ENCODE data around the gene NELL2. TPM values are rescaled to one million over a fixed set of nuclear protein-coding genes. Genes with fewer than 3 reads are reported as not detected.
A peak's percentile ranks its signal among the peaks of the same experiment; 100 is the strongest.

The NELL2 gene
- total RNA-seq, 2 donors from 2014 or later = 12.8 to 106 TPM

- peak overlapping the region; percentile 3 for H3K27ac Mint-ChIP-seq
- no peak for ATAC-seq (replicated peaks)
- H3K36me3 Mint-ChIP-seq (ENCODE audit: low read depth) = peaks cover 58% of the 10 kb centered on the region
- H3K4me3 Mint-ChIP-seq = peak overlapping the region; percentile 93
- peaks cover 30% of the 10 kb centered on the region for H3K4me1 Mint-ChIP-seq
- peaks cover 22% of the 10 kb centered on the region for H3K9me3 Mint-ChIP-seq
- H3K27me3 Mint-ChIP-seq = no peaks in the 10 kb centered on the region
Observed at GRCh38 chr12:44869503-44869902, 6.6 kb downstream of the NELL2 start.

- H3K27ac Mint-ChIP-seq = peak overlapping the region; percentile 56
- no peaks in the 10 kb centered on the region for H3K27me3 Mint-ChIP-seq
- peaks cover 19% of the 10 kb centered on the region for H3K9me3 Mint-ChIP-seq
- peaks cover 36% of the 10 kb centered on the region for H3K36me3 Mint-ChIP-seq (ENCODE audit: low read depth)
- peak overlapping the region; percentile 5 for H3K4me3 Mint-ChIP-seq
- ATAC-seq (replicated peaks) = no peak
- H3K4me1 Mint-ChIP-seq = peaks cover 33% of the 10 kb centered on the region
Observed at GRCh38 chr12:44863867-44864266, 12.2 kb downstream of the NELL2 start.

GRCh38 chr12:44859998-44860689 is 16.0 kb downstream of the NELL2 start:
- H3K4me3 Mint-ChIP-seq = peak overlapping the region; percentile 32
- no peaks in the 10 kb centered on the region for H3K27me3 Mint-ChIP-seq
- peaks cover 6% of the 10 kb centered on the region for H3K36me3 Mint-ChIP-seq (ENCODE audit: low read depth)
- peaks cover 10% of the 10 kb centered on the region for H3K9me3 Mint-ChIP-seq
- H3K4me1 Mint-ChIP-seq = peaks cover 64% of the 10 kb centered on the region
- ATAC-seq (replicated peaks) = peak; percentile 79
- peak overlapping the region; percentile 81 for H3K27ac Mint-ChIP-seq

- Mint-ChIP-seq H3K4me3 (peak overlapping the region; percentile 53), H3K4me1 (peaks cover 55% of the 10 kb centered on the region), H3K9me3 (peaks cover 7% of the 10 kb centered on the region), H3K36me3 (ENCODE audit: low read depth) (no peaks in the 10 kb centered on the region), H3K27me3 (no peaks in the 10 kb centered on the region), H3K27ac (peak overlapping the region; percentile 72)
- ATAC-seq (replicated peaks) = peak; percentile 45
Observed at GRCh38 chr12:44858226-44858855, 17.8 kb downstream of the NELL2 start.

DNA sequence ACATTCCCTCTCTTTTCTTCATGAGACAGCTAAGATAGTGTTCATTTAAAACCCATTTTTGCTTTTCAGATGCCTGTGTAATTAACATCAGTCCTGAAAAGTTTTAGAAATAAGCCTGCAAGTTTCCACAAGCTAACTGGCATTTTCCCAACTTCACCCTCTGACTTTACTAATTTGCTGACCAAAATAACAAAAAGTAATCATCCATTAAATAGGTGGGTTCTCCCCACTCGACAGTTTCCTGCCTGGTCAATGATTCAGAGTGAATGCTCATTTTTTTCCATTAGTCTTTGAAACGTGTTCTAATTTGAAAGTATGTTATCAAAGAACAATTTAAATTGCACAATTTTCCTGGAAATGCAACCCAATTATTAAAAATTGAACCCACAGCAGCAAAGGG is 23.6 kb downstream of the NELL2 start:
- no peak for ATAC-seq (replicated peaks)
- Mint-ChIP-seq H3K36me3 (ENCODE audit: low read depth) (no peaks in the 10 kb centered on the region), H3K9me3 (peaks cover 3% of the 10 kb centered on the region), H3K4me1 (peaks cover 43% of the 10 kb centered on the region), H3K27ac (peak overlapping the region; percentile 80), H3K27me3 (no peaks in the 10 kb centered on the region), H3K4me3 (peak overlapping the region; percentile 71)

DNA sequence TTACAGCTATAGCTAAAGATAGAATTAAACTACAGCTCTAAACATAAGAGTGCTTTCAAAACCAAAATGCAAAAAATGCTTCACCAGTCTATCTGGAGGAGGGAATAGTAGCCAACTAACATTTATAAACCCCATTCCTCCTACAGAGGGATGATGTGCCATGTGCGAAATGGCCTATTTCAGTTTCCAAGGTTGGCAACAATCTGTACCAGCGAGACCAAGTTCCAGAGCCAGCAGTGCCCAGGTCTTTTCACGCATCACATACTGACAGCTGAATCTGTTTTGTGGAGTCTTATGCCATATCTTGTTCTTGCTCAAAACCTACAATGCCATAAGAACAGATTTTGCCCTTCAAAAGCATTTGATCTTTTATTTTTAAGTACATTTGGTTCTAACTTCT is 24.5 kb downstream of the NELL2 start:
- Mint-ChIP-seq H3K4me1 (peaks cover 39% of the 10 kb centered on the region), H3K36me3 (ENCODE audit: low read depth) (no peaks in the 10 kb centered on the region), H3K27ac (peak overlapping the region; percentile 80), H3K4me3 (peak overlapping the region; percentile 71), H3K9me3 (peaks cover 4% of the 10 kb centered on the region), H3K27me3 (no peaks in the 10 kb centered on the region)
- no peak for ATAC-seq (replicated peaks)

DNA sequence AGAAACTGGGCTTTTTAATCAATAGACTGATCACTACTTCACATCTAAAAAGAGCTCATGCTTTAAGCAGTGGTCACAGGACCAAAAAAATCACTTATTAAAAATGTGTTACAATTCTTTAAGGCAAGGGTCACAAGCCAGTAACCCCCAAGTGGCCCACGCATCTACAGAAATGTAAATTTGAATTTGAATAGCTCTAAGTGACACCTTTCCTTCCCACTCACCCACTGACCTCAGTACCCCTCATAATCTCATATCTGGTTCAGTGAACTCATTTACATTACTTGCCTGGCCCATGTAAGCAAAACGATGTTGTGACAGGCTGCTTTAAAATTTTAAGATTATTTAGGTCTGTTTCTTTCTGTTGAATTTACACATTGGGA is 27.4 kb downstream of the NELL2 start:
- no peaks in the 10 kb centered on the region for H3K36me3 Mint-ChIP-seq (ENCODE audit: low read depth)
- peaks cover 4% of the 10 kb centered on the region for H3K9me3 Mint-ChIP-seq
- H3K27me3 Mint-ChIP-seq = no peaks in the 10 kb centered on the region
- H3K4me3 Mint-ChIP-seq = peak overlapping the region; percentile 83
- H3K27ac Mint-ChIP-seq = peak overlapping the region; percentile 97
- peaks cover 34% of the 10 kb centered on the region for H3K4me1 Mint-ChIP-seq
- ATAC-seq (replicated peaks) = peak; percentile 54

GRCh38 chr12:44847888-44848702 is 28.0 kb downstream of the NELL2 start:
- H3K27me3 Mint-ChIP-seq = no peaks in the 10 kb centered on the region
- H3K4me1 Mint-ChIP-seq = peaks cover 34% of the 10 kb centered on the region
- peak overlapping the region; percentile 83 for H3K4me3 Mint-ChIP-seq
- no peaks in the 10 kb centered on the region for H3K36me3 Mint-ChIP-seq (ENCODE audit: low read depth)
- H3K9me3 Mint-ChIP-seq = peaks cover 4% of the 10 kb centered on the region
- peak; percentile 89 for ATAC-seq (replicated peaks)
- H3K27ac Mint-ChIP-seq = peak overlapping the region; percentile 97

- Mint-ChIP-seq H3K27me3 (no peaks in the 10 kb centered on the region), H3K9me3 (peaks cover 4% of the 10 kb centered on the region), H3K27ac (peak overlapping the region; percentile 97), H3K4me1 (peaks cover 33% of the 10 kb centered on the region), H3K36me3 (ENCODE audit: low read depth) (no peaks in the 10 kb centered on the region), H3K4me3 (peak overlapping the region; percentile 83)
- ATAC-seq (replicated peaks) = no peak
Observed at GRCh38 chr12:44847403-44847802, 28.7 kb downstream of the NELL2 start.

DNA sequence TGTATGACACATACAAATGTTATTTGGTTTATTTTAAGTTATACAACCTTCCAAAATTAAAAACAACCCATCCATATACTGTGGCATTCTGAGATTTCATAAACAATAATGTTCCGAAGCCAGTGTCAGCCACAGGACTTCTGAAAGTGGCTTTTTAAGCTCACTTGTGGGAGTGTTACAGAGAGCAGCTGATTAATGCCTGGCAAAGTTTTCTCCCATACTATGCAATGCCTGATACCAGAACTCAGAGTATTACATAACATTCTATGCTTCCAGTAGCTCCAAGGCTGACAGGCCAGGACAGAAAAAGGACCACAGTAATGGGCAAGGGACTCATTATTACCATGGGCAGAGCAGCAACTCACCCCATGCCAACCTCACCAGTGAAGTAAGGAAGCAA is 29.3 kb downstream of the NELL2 start:
- peaks cover 33% of the 10 kb centered on the region for H3K4me1 Mint-ChIP-seq
- no peaks in the 10 kb centered on the region for H3K36me3 Mint-ChIP-seq (ENCODE audit: low read depth)
- no peak for ATAC-seq (replicated peaks)
- H3K27ac Mint-ChIP-seq = peak overlapping the region; percentile 97
- no peaks in the 10 kb centered on the region for H3K27me3 Mint-ChIP-seq
- peaks cover 4% of the 10 kb centered on the region for H3K9me3 Mint-ChIP-seq
- peak overlapping the region; percentile 83 for H3K4me3 Mint-ChIP-seq

DNA sequence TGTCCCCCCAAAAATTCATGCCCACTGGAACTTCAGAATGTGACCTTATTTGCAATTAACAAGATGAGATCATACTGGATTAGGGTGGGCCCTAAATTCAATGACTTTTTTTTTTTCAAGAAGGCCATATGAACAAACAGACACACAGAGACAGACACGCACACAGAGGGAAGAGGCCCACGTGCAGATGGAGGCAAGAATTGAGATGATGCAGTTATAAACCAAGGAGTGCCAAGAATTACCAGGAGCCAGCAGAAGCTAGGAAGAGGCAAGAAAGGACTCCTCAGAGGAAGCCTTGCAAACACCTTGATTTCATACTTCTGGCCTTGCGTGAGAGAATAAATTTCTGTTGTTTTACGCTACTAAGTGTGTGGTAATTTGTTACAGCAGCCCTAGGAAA is 33.4 kb downstream of the NELL2 start:
- peak overlapping the region; percentile 6 for H3K27ac Mint-ChIP-seq
- peaks cover 40% of the 10 kb centered on the region for H3K4me1 Mint-ChIP-seq
- peak overlapping the region; percentile 73 for H3K4me3 Mint-ChIP-seq
- H3K36me3 Mint-ChIP-seq (ENCODE audit: low read depth) = no peaks in the 10 kb centered on the region
- peaks cover 4% of the 10 kb centered on the region for H3K9me3 Mint-ChIP-seq
- ATAC-seq (replicated peaks) = no peak
- no peaks in the 10 kb centered on the region for H3K27me3 Mint-ChIP-seq

- Mint-ChIP-seq H3K27ac (peak overlapping the region; percentile 34), H3K4me1 (peaks cover 46% of the 10 kb centered on the region), H3K27me3 (no peaks in the 10 kb centered on the region), H3K36me3 (ENCODE audit: low read depth) (no peaks in the 10 kb centered on the region), H3K9me3 (no peaks in the 10 kb centered on the region), H3K4me3 (peak overlapping the region; percentile 44)
- ATAC-seq (replicated peaks) = peak; percentile 42
Observed at GRCh38 chr12:44839785-44840184, 36.3 kb downstream of the NELL2 start.

- no peaks in the 10 kb centered on the region for H3K36me3 Mint-ChIP-seq (ENCODE audit: low read depth)
- H3K27me3 Mint-ChIP-seq = no peaks in the 10 kb centered on the region
- no peak for ATAC-seq (replicated peaks)
- H3K9me3 Mint-ChIP-seq = no peaks in the 10 kb centered on the region
- H3K4me3 Mint-ChIP-seq = peak overlapping the region; percentile 65
- H3K4me1 Mint-ChIP-seq = peaks cover 35% of the 10 kb centered on the region
- H3K27ac Mint-ChIP-seq = peak overlapping the region; percentile 73
Observed at GRCh38 chr12:44837114-44837755, 38.9 kb downstream of the NELL2 start.

DNA sequence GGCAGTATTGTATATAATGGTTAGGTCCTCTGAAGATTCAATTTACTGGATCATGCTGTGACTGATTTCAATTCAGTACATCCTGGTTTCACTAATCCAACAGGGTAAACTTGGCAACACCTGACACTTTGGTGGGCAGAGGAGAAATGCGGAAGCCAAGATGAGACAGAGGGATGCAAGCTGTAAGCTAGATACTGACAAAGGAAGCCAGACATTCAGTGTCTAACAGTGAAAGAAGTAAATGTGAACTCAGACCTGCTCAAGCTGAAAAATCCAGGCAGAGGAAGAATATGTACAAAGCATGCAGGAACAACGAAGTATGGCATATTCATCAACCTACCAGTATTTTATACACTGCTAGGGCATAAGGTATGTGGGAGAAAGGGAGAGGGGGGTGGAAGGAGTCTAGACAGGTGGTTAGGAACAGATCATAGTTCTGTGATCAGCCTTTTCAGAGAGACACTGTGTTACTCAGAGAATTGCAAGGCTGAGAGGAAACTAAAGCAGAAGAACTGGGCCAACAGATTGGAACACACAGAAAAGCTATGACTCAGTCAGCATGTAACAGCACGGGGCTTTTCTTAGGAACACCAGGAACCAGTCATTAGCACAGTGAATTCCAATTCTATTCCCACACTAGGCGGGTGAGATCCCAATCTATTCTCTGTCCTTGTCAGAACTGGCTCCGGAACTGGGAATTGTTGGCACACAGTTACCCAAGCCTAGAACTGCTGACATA is 40.3 kb downstream of the NELL2 start:
- Mint-ChIP-seq H3K27ac (peak overlapping the region; percentile 73), H3K4me1 (peaks cover 29% of the 10 kb centered on the region), H3K27me3 (no peaks in the 10 kb centered on the region), H3K4me3 (peak overlapping the region; percentile 65), H3K9me3 (no peaks in the 10 kb centered on the region), H3K36me3 (ENCODE audit: low read depth) (no peaks in the 10 kb centered on the region)
- peak; percentile 91 for ATAC-seq (replicated peaks)
